Parathyroid adenoma (tissue), 2 donors: ENCODE data around the gene ZDBF2.
A peak's percentile ranks its signal among the peaks of the same experiment; 100 is the strongest.

Source experiments
- H2AFZ ChIP-seq: fragments of 300-600 bp; sonication (generic); one replicate; pipeline ENCODE4 v1.7.0; 2017; ENCODE audit warnings: antibody characterized with exemption, mild to moderate bottlenecking
- H3K27ac ChIP-seq: fragments of 300-600 bp; sonication (generic); one replicate; pipeline ENCODE4 v1.7.0; 2017
- H3K27me3 ChIP-seq: fragments of 300-600 bp; sonication (generic); one replicate; pipeline ENCODE4 v1.7.0; 2017; ENCODE audit warnings: low read length; ENCODE audit not compliant: control insufficient read depth, insufficient read depth
- H3K36me3 ChIP-seq: fragments of 300-600 bp; sonication (generic); one replicate; pipeline ENCODE4 v1.7.0; 2017; ENCODE audit warnings: low read length; ENCODE audit not compliant: control insufficient read depth, insufficient read depth
- H3K4me1 ChIP-seq: fragments of 300-600 bp; sonication (generic); one replicate; pipeline ENCODE4 v1.7.0; 2017; ENCODE audit warnings: control low read depth
- H3K4me2 ChIP-seq: fragments of 300-600 bp; sonication (generic); one replicate; pipeline ENCODE4 v1.7.0; 2017; ENCODE audit warnings: low read length
- H3K4me3 ChIP-seq: fragments of 300-600 bp; sonication (generic); one replicate; pipeline ENCODE4 v1.7.0; 2017; ENCODE audit warnings: low read depth, low read length
- H3K79me2 ChIP-seq: fragments of 300-600 bp; sonication (generic); one replicate; pipeline ENCODE4 v1.7.0; 2017; ENCODE audit warnings: control low read depth
- H3K9ac ChIP-seq: fragments of 300-600 bp; sonication (generic); one replicate; pipeline ENCODE4 v1.7.0; 2017; ENCODE audit warnings: mild to moderate bottlenecking
- H3K9me3 ChIP-seq: fragments of 300-600 bp; sonication (generic); one replicate; pipeline ENCODE4 v1.7.0; 2017; ENCODE audit warnings: low read length; ENCODE audit not compliant: control insufficient read depth
- TF ChIP-seq, protein P1 (sequence below): fragments of 300-600 bp; sonication (generic); IDR thresholded peaks from one replicate; pipeline ENCODE4 v1.7.0; 2017; ENCODE audit warnings: antibody characterized with exemption, mild to moderate bottlenecking
- donor health status: primary hyperparathyroidism.

The ZDBF2 gene

DNA sequence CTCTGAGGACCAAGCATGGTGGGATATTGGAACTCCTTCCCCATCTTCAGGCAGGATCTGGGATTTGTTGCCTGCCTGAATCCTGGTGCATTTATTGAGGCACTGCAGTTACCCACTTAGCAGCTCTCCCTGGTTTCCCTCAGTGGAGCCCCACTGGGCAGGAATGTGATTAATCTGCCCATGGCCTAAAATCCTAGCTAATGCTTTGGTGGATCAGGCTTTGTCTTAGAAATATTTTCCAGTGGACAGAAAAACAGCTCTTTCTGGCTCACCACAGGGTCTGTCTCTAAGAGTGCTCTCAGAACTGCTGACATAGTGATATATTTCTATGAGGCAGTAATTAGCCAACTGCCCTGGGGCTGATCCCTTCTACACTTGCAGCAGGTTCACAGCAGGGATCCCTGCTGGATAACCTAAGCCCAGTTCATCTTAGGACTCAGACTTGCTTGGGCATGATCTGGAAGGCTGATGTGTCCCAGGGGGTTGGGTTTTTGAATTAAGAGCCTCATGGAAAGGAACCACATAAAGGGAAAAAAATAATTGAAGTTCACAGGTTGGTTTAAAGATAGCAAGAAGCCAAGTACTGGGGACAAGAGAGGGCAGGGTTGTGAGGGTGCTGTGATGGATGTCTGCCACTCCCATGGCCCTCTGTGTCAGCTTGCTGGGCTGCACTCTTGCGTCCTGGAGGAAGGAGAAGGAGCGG, 44.3 kb upstream of the ZDBF2 start:
- Histone ChIP-seq H2AFZ (no peak overlapping the region), H3K36me3 (no peaks in the 10 kb centered on the region), H3K4me2 (no peak overlapping the region), H3K9me3 (no peaks in the 10 kb centered on the region), H3K4me3 (no peak overlapping the region), H3K27me3 (no peaks in the 10 kb centered on the region), H3K9ac (no peak overlapping the region), H3K4me1 (no peaks in the 10 kb centered on the region), H3K27ac (no peak overlapping the region), H3K79me2 (no peaks in the 10 kb centered on the region)
- TF ChIP-seq, protein P1, sequence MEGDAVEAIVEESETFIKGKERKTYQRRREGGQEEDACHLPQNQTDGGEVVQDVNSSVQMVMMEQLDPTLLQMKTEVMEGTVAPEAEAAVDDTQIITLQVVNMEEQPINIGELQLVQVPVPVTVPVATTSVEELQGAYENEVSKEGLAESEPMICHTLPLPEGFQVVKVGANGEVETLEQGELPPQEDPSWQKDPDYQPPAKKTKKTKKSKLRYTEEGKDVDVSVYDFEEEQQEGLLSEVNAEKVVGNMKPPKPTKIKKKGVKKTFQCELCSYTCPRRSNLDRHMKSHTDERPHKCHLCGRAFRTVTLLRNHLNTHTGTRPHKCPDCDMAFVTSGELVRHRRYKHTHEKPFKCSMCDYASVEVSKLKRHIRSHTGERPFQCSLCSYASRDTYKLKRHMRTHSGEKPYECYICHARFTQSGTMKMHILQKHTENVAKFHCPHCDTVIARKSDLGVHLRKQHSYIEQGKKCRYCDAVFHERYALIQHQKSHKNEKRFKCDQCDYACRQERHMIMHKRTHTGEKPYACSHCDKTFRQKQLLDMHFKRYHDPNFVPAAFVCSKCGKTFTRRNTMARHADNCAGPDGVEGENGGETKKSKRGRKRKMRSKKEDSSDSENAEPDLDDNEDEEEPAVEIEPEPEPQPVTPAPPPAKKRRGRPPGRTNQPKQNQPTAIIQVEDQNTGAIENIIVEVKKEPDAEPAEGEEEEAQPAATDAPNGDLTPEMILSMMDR = no peak

DNA sequence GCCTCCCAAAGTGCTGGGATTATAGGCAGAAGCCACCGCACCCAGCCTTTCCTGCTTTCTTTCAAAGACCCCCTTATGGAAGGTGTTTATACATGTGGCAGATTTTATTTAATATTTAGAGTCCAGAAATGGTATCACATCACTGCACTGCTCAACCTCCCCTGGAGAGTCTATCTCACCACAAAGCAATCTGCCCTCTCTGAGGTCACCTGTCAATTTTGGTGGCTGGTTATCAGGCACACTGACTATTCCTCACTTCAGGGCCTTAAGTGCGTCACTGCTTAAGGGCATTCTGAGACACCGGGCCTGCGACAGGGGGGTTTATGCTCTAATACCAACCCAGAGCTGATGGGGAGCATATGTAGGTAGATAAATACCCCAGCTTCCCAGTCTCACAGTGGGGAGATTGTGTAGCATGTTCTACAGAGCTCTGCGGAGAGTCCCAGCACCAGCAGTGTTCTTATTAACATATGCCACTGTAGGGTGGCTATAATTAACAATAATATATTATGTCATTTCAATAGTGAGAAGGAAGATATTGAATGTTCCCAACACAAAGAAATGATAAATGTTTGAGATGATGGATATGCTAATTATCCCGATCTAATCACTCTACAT, 42.7 kb upstream of the ZDBF2 start:
- H2AFZ ChIP-seq = no peak overlapping the region
- no peaks in the 10 kb centered on the region for H3K79me2 ChIP-seq
- no peak overlapping the region for H3K4me2 ChIP-seq
- H3K27ac ChIP-seq = no peak overlapping the region
- H3K36me3 ChIP-seq = no peaks in the 10 kb centered on the region
- H3K9ac ChIP-seq = no peak overlapping the region
- no peaks in the 10 kb centered on the region for H3K4me1 ChIP-seq
- TF ChIP-seq, protein P1 = no peak
- H3K27me3 ChIP-seq = no peaks in the 10 kb centered on the region
- H3K9me3 ChIP-seq = no peaks in the 10 kb centered on the region
- no peak overlapping the region for H3K4me3 ChIP-seq

DNA sequence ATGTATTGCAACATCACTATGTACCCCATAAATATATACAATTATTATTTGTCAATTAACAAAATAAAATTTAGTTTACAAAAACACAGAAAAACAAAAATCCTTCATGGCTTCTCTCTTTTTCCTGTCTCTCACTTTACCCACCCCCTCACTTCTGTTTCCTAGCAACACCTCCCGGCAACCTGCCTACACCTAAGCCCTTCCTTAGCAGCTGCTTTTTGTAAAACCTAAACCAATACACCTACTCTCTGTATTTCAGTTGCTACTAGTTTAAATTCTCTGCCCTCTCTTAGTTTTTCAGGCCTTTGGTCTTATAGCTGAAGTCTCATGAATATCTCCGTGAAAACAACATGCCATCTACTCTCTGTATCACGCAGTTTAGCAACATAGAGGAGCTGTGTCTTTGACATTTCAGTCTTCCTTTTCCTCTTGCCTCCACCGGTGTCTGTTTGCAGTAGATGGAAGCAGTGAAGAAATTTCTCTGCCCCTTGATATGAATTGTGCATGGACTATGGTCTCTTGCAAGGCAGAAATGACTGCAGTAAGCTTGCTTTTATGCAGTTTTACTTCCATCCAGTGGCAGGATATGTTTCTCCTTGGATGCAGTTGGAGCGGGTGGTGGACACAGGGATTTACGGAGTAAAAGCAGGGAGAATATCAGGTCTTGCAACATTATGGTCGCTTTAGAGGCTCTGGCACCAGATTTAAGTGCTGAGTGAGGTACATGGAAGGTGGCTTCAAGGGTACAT, 42.0 kb upstream of the ZDBF2 start:
- Histone ChIP-seq H3K9me3 (no peaks in the 10 kb centered on the region), H3K27me3 (no peaks in the 10 kb centered on the region), H3K79me2 (no peaks in the 10 kb centered on the region), H3K4me1 (no peaks in the 10 kb centered on the region), H3K27ac (no peak overlapping the region), H2AFZ (peak overlapping the region; percentile 58), H3K9ac (no peak overlapping the region), H3K4me3 (no peak overlapping the region), H3K4me2 (no peak overlapping the region), H3K36me3 (no peaks in the 10 kb centered on the region)
- TF ChIP-seq, protein P1 = no peak

DNA sequence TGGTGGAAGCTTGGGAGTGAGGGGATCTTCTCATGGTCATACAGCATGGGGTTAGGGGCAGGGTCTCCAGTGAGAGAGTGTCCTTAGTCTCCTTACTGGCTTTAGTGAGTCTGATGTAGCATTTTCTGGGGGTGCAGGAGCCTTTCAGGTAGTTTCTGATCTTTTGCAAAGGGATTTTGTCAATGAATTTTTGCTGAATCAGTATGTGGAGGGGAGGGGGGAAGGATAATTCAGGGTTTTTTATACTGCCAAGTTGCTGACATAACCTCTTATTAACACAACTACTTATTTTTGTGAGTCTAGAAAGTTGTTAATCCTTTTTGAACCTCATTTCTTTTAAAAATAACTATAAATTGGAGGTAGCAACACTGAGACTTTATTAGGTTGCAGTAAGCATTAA, 35.3 kb upstream of the ZDBF2 start:
- H3K36me3 ChIP-seq = no peaks in the 10 kb centered on the region
- no peak overlapping the region for H3K4me3 ChIP-seq
- no peaks in the 10 kb centered on the region for H3K4me1 ChIP-seq
- no peak overlapping the region for H3K27ac ChIP-seq
- H3K4me2 ChIP-seq = no peak overlapping the region
- H3K9ac ChIP-seq = no peak overlapping the region
- no peaks in the 10 kb centered on the region for H3K79me2 ChIP-seq
- TF ChIP-seq, protein P1 = no peak
- no peak overlapping the region for H2AFZ ChIP-seq
- no peaks in the 10 kb centered on the region for H3K9me3 ChIP-seq
- H3K27me3 ChIP-seq = no peaks in the 10 kb centered on the region
